Activated CD4-positive, alpha-beta T cell treated with anti-CD3 and anti-CD28 coated beads for 36 hours (primary cell): ENCODE data around the gene EPHA1. TPM values are rescaled to one million over a fixed set of nuclear protein-coding genes. Genes with fewer than 3 reads are reported as not detected.
"Not testable (repeated sequence)": the region's sequence is repeated elsewhere in the genome, so short reads cannot be mapped to it uniquely, and the experiment has no call there.

Experiments used
- ATAC-seq: fragments of 200-7000 bp; cut with Tn5 transposase; one replicate; pipeline ENCODE4 v1.10.0; 2021; ENCODE audit warnings: mild to moderate bottlenecking, moderate library complexity
- CTCF ChIA-PET: fragments of 350-600 bp; sonication (Branson Sonifier 250); formaldehyde crosslinking; loops from one replicate; lab custom pipeline; 2021; ENCODE audit warnings: antibody characterized with exemption; lab: Charles Lee
- POLR2A ChIA-PET: fragments of 350-600 bp; sonication (Branson Sonifier 250); formaldehyde crosslinking; loops from one replicate; lab custom pipeline; 2021; ENCODE audit warnings: antibody characterized with exemption, inconsistent platforms; lab: Charles Lee
- DNase-seq: peaks from one replicate; pipeline ENCODE4 v3.0.0-alpha.2; 2020
- H3K27ac Mint-ChIP-seq: one replicate; pipeline ENCODE4 v1.8.0; 2021; ENCODE audit warnings: mixed read lengths
- H3K27me3 Mint-ChIP-seq: one replicate; pipeline ENCODE4 v1.8.0; 2021; ENCODE audit warnings: mixed read lengths
- H3K36me3 Mint-ChIP-seq: one replicate; pipeline ENCODE4 v1.8.0; 2021; ENCODE audit warnings: low read depth, mixed read lengths
- H3K4me1 Mint-ChIP-seq: one replicate; pipeline ENCODE4 v1.8.0; 2021; ENCODE audit warnings: mixed read lengths
- H3K4me3 Mint-ChIP-seq: one replicate; pipeline ENCODE4 v1.8.0; 2021; ENCODE audit warnings: mild to moderate bottlenecking, moderate library complexity, mixed read lengths
- H3K9me3 Mint-ChIP-seq: one replicate; pipeline ENCODE4 v1.8.0; 2021; ENCODE audit warnings: low read depth, mixed read lengths
- intact Hi-C, 2 experiments: fragments of 100-400 bp; cut with DNase I in 1 of 2; cut with micrococcal nuclease in 1 of 2; formaldehyde crosslinking; loops; one replicate each; pipeline versions ENCODE4 v1.14.2 to v1.15.1; 2022 to 2024; cut with DNase I, micrococcal nuclease
- total RNA-seq, 2 experiments: library from RNA; stranded (reverse); gene quantifications; one replicate each; pipeline ENCODE4 v1.2.3, GENCODE V29; 2021

EPHA1 gene
- total RNA-seq, 2 experiments from 2014 or later, result 2.4 to 2.8 TPM

DNA sequence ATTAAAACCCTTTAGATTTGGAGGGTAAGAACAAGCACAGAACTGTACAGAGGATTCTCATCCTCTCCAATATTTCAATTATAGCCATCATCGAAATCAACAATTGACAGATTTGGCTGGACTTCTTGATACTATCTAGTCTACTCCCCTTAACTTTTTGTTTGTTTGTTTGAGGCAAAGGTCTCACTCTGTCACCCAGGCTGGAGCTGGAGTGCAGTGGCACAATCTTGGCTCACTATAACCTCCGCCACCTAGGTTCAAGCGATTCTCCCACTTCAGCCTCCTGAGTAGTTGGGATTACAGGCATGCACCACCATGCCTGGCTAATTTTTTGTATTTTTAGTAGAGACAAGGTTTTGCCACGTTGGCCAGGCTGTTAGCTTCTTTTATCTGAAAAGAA, 6.4 kb downstream of the EPHA1 start:
- ATAC-seq, H3K36me3 Mint-ChIP-seq, H3K27me3 Mint-ChIP-seq, intact Hi-C loops, H3K4me3 Mint-ChIP-seq, POLR2A ChIA-PET, H3K9me3 Mint-ChIP-seq, DNase-seq: not testable (repeated sequence)
- CTCF ChIA-PET, result interaction anchor here (0.9 to 6.1 kb wide), 5 partner anchors 9 to 396 kb away, joined by 3 to 54 read pairs (median 5); no protein-coding TSS in a partner anchor
- peaks cover 33% of the 10 kb centered on the region for H3K4me1 Mint-ChIP-seq
- peak overlapping the region; percentile 29 for H3K27ac Mint-ChIP-seq

DNA sequence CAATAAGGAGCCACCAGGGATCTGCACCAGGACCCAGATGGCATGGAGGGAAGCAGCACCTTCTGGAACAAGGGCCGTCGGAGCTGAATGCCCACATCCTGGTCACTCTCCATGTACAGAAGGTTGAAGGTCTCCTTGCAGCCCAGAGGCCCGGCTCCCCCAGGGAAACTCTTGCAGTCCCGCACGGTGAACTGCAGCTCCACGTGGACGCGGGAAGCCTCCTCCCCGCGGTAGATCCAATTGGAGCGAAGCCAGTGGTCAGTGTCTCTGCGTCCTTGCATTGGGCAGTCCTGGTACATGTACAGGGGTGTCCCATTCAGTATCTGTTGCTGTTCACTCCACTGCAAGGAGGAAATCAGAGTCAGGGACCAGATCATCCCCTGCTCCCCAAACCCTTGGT, 7.4 kb downstream of the EPHA1 start:
- DNase-seq (no peak), ATAC-seq (no peak)
- Mint-ChIP-seq H3K27me3 (no peaks in the 10 kb centered on the region), H3K27ac (no peak overlapping the region), H3K36me3 (no peaks in the 10 kb centered on the region), H3K4me1 (peaks cover 24% of the 10 kb centered on the region), H3K4me3 (no peak overlapping the region), H3K9me3 (no peaks in the 10 kb centered on the region)
- intact Hi-C loops, result no loop called here
- ChIA-PET CTCF (no interaction called here), POLR2A (no interaction called here)

DNA sequence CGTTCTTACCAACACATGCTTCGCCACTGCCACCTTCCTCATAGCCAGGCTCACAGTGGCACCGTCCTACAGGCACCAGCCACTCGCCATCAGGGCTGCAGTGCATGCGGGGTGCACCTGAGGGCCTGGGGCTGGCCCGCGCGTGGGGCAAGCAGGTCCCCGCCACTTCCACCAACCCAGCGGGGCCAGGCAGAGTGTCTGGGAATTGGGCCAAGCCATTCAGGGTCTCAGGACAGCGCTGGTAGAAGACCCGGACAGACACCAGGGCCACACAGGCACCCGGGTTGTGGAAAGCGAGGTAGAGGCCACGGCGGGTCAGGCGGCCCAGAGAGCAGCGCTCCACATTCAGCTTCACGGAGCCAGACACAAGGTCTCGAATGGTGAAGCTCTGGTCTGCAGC, 9.0 kb downstream of the EPHA1 start:
- ChIA-PET CTCF (interaction anchor here (1.0 kb wide), 1 partner anchor 15 kb away, joined by 3 read pairs; no protein-coding TSS in a partner anchor), POLR2A (no interaction called here)
- no peak overlapping the region for H3K4me3 Mint-ChIP-seq
- intact Hi-C loops, result no loop called here
- no peaks in the 10 kb centered on the region for H3K9me3 Mint-ChIP-seq
- no peaks in the 10 kb centered on the region for H3K27me3 Mint-ChIP-seq
- H3K36me3 Mint-ChIP-seq, result no peaks in the 10 kb centered on the region
- ATAC-seq (no peak), DNase-seq (no peak)
- peaks cover 17% of the 10 kb centered on the region for H3K4me1 Mint-ChIP-seq
- no peak overlapping the region for H3K27ac Mint-ChIP-seq

DNA sequence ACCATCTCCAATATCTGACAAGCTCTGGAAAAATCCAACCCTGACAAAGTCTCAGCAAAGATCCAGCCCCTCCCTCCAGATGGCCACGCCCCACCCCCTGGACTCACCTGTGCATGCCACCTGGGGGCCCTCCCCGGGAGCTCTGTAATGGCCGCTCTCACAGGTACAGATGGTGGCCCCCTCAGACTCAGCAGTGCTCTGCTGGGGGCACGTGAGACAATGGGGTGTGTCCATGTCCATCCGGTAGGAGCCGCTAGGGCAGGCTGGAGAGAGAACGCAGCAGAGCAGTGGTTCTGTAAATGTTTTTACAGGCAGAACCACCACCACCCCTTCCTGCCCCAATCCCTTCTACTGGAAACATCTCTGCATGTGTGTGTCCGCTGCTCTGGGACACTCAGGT, 9.5 kb downstream of the EPHA1 start:
- intact Hi-C loops, result no loop called here
- H3K4me1 Mint-ChIP-seq, result peaks cover 15% of the 10 kb centered on the region
- H3K4me3 Mint-ChIP-seq, result no peak overlapping the region
- ATAC-seq, result no peak
- no peaks in the 10 kb centered on the region for H3K9me3 Mint-ChIP-seq
- no peak for DNase-seq
- ChIA-PET POLR2A (no interaction called here), CTCF (interaction anchor here (1.0 kb wide), 1 partner anchor 15 kb away, joined by 3 read pairs; no protein-coding TSS in a partner anchor)
- H3K36me3 Mint-ChIP-seq, result no peaks in the 10 kb centered on the region
- H3K27ac Mint-ChIP-seq, result no peak overlapping the region
- no peaks in the 10 kb centered on the region for H3K27me3 Mint-ChIP-seq

DNA sequence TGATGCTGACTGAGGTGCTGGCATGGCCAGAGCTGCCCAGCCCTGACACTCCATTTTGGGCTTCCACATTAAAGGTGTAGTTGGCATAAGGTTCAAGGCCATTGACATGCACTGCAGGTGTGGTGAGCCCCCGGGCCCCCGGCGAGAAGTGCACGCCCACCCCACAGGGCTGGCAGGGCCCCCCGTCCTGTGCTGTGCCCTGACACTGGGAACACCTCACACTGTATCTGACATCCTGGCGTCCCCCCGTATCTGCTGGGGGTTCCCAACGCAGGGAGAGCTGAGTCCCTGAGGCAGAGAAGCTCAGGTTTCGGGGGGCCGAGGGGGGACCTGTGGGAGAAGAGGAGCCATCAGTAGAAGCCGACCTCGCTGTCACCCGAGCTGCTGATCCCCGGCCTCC, 10.0 kb downstream of the EPHA1 start:
- no peak for ATAC-seq
- Mint-ChIP-seq H3K4me1 (peaks cover 12% of the 10 kb centered on the region), H3K9me3 (no peaks in the 10 kb centered on the region), H3K36me3 (no peaks in the 10 kb centered on the region), H3K27ac (no peak overlapping the region), H3K4me3 (no peak overlapping the region), H3K27me3 (no peaks in the 10 kb centered on the region)
- ChIA-PET CTCF (interaction anchor here (1.0 kb wide), 1 partner anchor 16 kb away, joined by 3 read pairs; no protein-coding TSS in a partner anchor), POLR2A (no interaction called here)
- no peak for DNase-seq
- intact Hi-C loops, result no loop called here

DNA sequence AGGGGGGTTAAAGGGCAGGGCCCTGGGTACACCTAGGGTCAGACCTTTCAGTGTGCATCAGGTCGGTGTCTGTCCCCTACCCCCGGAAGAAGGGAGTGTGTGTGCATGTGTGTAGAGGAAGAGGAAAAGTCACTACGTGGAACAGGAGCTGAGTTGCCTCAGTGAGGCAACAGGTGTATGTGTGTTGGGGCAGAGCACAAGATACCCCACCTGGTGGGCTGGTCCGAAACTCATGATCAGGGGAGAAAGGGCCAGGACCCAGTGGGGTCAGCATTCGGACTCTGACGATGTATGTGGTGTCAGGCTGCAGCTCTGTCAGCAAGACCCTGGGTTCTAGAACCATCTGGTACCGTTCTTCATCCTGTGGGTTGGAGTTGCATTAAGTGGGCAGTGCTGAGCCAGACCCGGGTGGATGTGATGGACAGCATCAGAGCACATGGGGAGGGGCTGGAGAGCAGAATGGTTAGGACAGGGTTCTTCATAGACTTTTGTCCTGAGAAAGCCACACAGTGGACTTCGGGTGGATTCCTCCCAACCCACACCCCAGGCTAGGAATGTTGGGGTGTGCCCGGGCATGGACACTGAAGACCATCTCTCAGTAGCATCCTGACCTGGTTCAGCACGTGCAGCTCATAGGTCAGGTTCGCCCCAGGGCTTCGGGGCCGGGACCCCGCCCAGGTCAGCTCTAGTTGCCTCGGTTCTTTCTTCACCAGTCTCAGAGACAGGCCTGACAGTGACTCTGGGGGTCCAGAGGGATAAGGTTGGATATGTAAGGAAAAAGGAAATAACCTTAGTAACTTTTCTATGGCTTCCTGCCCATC, 10.7 kb downstream of the EPHA1 start:
- Mint-ChIP-seq H3K4me1 (peaks cover 9% of the 10 kb centered on the region), H3K27ac (no peak overlapping the region), H3K9me3 (no peaks in the 10 kb centered on the region), H3K4me3 (no peak overlapping the region), H3K27me3 (no peaks in the 10 kb centered on the region), H3K36me3 (no peaks in the 10 kb centered on the region)
- intact Hi-C loops, result no loop called here
- ATAC-seq (no peak), DNase-seq (no peak)
- ChIA-PET CTCF (interaction anchor here (1.5 kb wide), 1 partner anchor 8 kb away, joined by 3 read pairs; no protein-coding TSS in a partner anchor), POLR2A (no interaction called here)

DNA sequence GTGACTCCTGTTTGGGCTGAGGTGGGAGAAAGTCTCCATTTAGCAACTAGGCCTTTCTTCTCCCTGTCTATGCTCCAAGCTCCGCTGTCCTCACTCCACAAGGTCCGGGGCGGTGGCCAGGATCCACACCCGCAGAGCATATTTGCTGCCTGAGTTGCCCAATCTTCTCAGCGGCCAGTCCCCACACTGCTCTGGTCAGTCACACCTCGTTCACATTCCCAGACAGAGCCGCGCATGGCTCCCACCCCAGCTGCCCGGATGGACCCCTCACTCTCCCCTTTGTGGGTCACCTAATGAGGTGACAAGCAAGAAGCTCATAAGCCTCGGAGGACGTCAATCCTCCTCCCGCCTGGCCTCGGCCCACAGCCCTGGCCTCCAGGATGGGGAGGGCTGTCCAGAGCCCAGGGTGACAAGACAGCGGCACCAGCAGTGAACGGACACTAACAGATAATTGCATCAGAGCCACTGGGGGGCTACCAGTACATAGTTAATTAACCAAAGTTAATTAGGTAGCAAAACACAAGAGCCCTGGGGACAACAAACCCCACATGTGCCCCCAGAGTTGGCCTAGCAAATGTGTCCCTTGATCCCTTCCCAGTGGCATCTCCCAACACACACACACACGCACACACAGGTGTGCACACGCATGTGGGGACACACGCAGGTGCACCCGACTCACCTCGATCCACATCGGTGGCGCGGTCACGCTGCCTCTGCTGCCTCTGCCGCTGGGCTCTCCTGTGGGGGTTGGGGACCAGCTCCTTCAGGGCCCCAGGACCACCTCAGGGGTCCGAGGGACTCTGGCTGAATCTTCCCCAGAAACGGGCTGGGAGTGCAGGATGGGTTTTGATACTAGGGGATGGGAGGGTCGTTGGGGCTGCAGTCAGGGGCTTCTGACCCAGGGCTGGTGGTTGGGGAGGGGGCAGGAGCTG, 11.8 kb downstream of the EPHA1 start:
- no peak for DNase-seq
- POLR2A ChIA-PET, result no interaction called here
- Mint-ChIP-seq H3K27ac (no peak overlapping the region), H3K4me3 (no peak overlapping the region), H3K36me3 (peaks cover 5% of the 10 kb centered on the region), H3K27me3 (no peaks in the 10 kb centered on the region), H3K4me1 (peaks cover 6% of the 10 kb centered on the region), H3K9me3 (no peaks in the 10 kb centered on the region)
- CTCF ChIA-PET, result interaction anchor here (1.5 kb wide), 1 partner anchor 9 kb away, joined by 3 read pairs; no protein-coding TSS in a partner anchor
- no peak for ATAC-seq
- intact Hi-C loops, result no loop called here

DNA sequence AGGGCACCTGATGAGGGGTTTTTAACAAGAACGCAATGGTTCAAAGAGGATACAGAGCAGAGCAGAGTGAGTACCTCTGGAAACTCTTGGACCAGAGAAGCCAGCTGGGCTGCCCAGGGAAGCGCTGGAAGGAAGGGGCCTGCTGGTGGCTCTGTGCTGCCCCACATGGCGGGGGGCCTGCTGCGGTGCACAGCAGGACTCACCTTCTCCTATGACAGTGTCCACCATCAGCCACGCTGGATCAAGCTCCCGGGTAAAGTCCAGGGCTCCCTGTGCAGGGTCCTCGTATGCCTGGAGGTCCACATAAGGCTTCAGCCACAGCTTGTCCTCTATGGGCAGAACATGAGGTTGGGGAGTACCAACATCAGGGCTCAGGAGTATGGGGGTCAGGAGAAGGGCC, 12.5 kb downstream of the EPHA1 start:
- Mint-ChIP-seq H3K4me1 (peaks cover 6% of the 10 kb centered on the region), H3K27ac (no peak overlapping the region), H3K9me3 (no peaks in the 10 kb centered on the region), H3K4me3 (no peak overlapping the region), H3K36me3 (peaks cover 9% of the 10 kb centered on the region), H3K27me3 (no peaks in the 10 kb centered on the region)
- POLR2A ChIA-PET, result interaction anchor here (0.9 kb wide), 1 partner anchor 16 kb away, joined by 7 read pairs; no protein-coding TSS in a partner anchor
- no peak for ATAC-seq
- DNase-seq, result no peak
- CTCF ChIA-PET, result interaction anchor here (0.9 to 1.6 kb wide), 3 partner anchors 9 to 16 kb away, joined by 3 to 4 read pairs (median 3); no protein-coding TSS in a partner anchor
- intact Hi-C loops, result no loop called here

DNA sequence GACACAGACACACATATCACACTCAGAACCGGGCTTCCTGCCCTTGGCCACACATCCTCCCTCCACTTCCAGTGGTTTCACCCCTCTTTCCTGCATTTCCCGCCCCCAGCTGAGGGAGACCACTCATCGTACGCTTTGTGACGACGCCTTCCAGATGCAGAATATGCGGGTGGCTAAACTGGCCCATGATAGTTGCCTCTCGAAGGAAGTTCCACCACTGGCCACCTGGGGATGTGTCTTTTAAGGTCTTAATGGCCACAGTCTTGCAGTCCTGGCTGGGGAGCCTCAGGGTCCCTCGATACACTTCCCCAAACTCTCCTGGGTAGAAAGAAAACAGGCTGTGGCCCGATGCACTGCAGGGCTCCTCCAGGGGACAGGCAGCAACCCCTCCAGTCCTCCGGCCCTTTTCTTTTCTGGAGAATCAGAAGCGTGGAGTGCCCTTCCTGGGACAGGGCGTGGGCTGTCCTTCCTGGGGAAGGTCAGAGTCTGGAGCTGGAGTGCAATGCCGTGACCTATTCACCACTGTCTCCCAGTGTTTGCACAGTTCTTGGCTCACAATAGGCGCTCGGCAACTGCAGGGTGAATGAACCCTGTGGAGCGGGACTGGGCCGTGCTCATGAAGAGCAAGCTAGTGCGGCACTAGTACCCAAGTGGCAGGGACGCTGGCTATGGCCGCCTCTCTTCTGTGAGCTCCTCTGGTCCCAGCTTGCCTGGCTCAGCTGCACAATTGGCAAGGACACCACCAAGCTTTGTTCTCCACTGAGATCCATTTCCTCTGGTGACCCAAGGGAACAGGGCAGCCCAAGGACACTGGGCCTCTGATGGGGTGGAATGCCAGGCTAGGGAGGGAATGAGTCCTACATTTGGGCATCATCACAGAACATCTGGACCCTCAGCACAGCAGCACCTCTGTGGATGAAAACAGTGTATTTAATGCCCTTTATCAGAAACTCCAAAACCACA, 13.2 kb downstream of the EPHA1 start:
- peaks cover 15% of the 10 kb centered on the region for H3K36me3 Mint-ChIP-seq
- intact Hi-C loops, result no loop called here
- CTCF ChIA-PET, result interaction anchor here (0.6 to 1.6 kb wide), 4 partner anchors 9 to 26 kb away, joined by 3 to 4 read pairs (median 3); no protein-coding TSS in a partner anchor
- no peak for DNase-seq
- no peaks in the 10 kb centered on the region for H3K27me3 Mint-ChIP-seq
- H3K4me3 Mint-ChIP-seq, result no peak overlapping the region
- POLR2A ChIA-PET, result interaction anchor here (0.9 kb wide), 1 partner anchor 15 kb away, joined by 7 read pairs; no protein-coding TSS in a partner anchor
- H3K9me3 Mint-ChIP-seq, result no peaks in the 10 kb centered on the region
- peaks cover 6% of the 10 kb centered on the region for H3K4me1 Mint-ChIP-seq
- peak; percentile 52 for ATAC-seq
- H3K27ac Mint-ChIP-seq, result peak overlapping the region; percentile 40

DNA sequence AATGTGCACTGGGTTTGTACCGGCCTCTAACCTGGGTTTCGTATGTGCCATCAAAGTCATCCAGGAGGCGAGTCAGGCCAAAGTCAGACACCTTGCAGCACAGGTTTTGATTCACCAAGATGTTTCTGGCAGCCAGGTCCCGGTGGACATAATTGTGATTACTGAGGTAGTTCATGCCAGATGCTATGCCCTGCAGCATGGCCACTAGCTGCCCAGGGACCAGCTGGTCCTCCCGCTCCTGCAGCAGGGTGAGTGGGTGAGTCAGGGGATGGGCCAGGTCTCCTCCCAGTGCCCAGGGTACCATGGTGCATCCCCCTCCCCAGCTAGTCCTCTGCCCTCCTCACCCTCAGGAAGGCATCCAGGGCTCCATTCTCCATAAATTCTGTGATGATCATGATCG, 13.9 kb downstream of the EPHA1 start:
- no peak for DNase-seq
- Mint-ChIP-seq H3K27ac (no peak overlapping the region), H3K36me3 (peaks cover 20% of the 10 kb centered on the region), H3K4me1 (peaks cover 10% of the 10 kb centered on the region), H3K9me3 (no peaks in the 10 kb centered on the region), H3K4me3 (no peak overlapping the region), H3K27me3 (no peaks in the 10 kb centered on the region)
- intact Hi-C loops, result no loop called here
- POLR2A ChIA-PET, result no interaction called here
- no peak for ATAC-seq
- CTCF ChIA-PET, result interaction anchor here (0.6 to 1.6 kb wide), 4 partner anchors 9 to 44 kb away, joined by 3 to 4 read pairs (median 3); no protein-coding TSS in a partner anchor
